GM12865 (cell line): Measurements from ENCODE around the gene ZC3H12A.

Source experiments
- DNase-seq: peaks from one replicate; pipeline ENCODE4 v3.0.0; 2010; ENCODE audit warnings: low read depth
- H3K4me3 ChIP-seq: 2 replicates; pipeline ENCODE4 v1.5.1; 2011; ENCODE audit warnings: mild to moderate bottlenecking, low read depth, low read length, control low read depth
- TF ChIP-seq, protein P1 (sequence below): IDR thresholded peaks from 2 replicates; pipeline ENCODE4 v1.5.1; 2011; ENCODE audit warnings: low read length, control low read depth, low read depth, inconsistent platforms; ENCODE audit not compliant: insufficient read depth; ENCODE audit errors: missing control alignments

Gene ZC3H12A

DNA sequence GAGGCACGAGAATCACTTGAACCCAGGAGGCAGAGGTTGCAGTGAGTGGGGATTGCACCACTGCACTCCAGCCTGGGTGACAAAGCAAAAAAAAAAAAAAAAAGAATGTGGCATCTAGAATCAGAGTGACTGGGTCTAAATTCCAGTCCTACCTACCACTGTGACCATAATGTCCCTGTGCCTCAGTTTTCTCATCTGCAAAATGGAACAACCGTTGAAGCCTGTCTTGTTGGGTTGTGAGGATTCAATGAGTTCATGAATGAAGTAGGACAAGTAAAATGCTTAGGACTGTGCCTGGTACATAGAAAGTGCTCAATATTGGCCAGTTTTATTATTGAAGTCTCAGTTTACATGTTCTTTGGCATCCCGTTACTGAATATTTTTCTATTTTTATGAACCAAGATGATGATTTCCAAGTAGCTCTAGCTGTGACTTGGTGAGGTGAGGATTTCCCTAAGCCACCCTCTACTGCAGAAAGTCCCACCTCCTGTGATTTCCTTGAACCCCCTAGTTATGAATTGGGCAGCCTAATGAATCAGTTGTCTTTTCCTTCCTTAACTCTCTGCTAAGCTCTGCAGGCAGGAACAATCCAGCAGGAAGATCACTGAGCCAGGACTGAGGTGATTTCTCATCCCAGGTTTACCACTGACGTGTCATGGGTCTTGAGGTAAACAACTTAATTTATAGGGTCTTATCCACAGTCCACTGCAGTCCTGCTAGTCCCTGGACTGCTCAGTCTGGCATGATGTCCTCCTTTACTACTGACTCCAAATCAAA lies 59.1 kb downstream of the ZC3H12A start:
- no peak for DNase-seq
- TF ChIP-seq, protein P1, sequence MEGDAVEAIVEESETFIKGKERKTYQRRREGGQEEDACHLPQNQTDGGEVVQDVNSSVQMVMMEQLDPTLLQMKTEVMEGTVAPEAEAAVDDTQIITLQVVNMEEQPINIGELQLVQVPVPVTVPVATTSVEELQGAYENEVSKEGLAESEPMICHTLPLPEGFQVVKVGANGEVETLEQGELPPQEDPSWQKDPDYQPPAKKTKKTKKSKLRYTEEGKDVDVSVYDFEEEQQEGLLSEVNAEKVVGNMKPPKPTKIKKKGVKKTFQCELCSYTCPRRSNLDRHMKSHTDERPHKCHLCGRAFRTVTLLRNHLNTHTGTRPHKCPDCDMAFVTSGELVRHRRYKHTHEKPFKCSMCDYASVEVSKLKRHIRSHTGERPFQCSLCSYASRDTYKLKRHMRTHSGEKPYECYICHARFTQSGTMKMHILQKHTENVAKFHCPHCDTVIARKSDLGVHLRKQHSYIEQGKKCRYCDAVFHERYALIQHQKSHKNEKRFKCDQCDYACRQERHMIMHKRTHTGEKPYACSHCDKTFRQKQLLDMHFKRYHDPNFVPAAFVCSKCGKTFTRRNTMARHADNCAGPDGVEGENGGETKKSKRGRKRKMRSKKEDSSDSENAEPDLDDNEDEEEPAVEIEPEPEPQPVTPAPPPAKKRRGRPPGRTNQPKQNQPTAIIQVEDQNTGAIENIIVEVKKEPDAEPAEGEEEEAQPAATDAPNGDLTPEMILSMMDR: no peak
- H3K4me3 ChIP-seq: no peak overlapping the region
